Testis (tissue), 2 donors: ENCODE results near the gene DNAH17.

ENCODE experiments used
- POLR2A ChIP-seq: fragments of 450-650 bp; IDR thresholded peaks from one replicate; pipeline ENCODE4 v1.6.1; 2017; ENCODE audit warnings: antibody characterized with exemption, mild to moderate bottlenecking, moderate library complexity
- TF ChIP-seq, protein P1 (sequence below), 3 experiments: fragments of 450-650 bp in 2 of 3; fragments of 200-600 bp in 1 of 3; sonication (generic) in 1 of 3; IDR thresholded peaks; one replicate each; pipeline ENCODE4 v1.5.1; 2016 to 2019; ENCODE audit warnings: antibody characterized with exemption in 3 of 3, mild to moderate bottlenecking in 2 of 3, moderate library complexity in 1 of 3

DNA sequence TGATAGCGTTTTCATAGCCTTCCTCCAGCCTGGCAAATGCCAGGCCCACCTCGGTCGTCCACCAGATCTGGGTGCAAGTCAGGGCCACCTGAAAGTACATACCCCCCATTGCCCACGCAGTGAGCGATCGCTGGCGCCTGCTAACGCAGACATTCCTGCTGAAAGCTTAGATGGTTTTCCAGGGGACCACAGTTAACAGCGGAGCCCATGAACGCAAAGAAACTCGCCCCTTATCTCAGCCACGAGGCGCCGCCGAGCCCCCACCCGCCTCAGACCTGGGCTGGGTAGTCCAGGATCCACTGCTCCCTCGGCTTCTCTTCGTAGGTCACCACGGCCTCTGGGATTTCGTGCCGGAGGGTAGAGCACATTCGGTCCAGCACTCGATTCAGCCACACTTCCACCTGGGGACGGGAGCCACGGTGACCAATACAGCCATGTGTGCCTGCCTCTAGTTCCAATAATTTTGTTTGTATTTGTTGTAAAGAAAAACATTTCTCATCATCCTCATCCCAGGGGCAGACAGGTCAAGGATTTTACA lies 74.5 kb downstream of the DNAH17 start:
- TF ChIP-seq, protein P1, sequence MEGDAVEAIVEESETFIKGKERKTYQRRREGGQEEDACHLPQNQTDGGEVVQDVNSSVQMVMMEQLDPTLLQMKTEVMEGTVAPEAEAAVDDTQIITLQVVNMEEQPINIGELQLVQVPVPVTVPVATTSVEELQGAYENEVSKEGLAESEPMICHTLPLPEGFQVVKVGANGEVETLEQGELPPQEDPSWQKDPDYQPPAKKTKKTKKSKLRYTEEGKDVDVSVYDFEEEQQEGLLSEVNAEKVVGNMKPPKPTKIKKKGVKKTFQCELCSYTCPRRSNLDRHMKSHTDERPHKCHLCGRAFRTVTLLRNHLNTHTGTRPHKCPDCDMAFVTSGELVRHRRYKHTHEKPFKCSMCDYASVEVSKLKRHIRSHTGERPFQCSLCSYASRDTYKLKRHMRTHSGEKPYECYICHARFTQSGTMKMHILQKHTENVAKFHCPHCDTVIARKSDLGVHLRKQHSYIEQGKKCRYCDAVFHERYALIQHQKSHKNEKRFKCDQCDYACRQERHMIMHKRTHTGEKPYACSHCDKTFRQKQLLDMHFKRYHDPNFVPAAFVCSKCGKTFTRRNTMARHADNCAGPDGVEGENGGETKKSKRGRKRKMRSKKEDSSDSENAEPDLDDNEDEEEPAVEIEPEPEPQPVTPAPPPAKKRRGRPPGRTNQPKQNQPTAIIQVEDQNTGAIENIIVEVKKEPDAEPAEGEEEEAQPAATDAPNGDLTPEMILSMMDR (IDR thresholded peaks at IDR 0.05) = no peak
- TF ChIP-seq POLR2A = no peak
